K562 (cell line): ENCODE measurements around the gene ATP5MC3. TPM values are rescaled to one million over a fixed set of nuclear protein-coding genes. Genes with fewer than 3 reads are reported as not detected.
A peak's percentile ranks its signal among the peaks of the same experiment; 100 is the strongest.

ENCODE experiments used
- ATAC-seq: fragments of 200-7000 bp; cut with Tn5 transposase; 3 replicates; pipeline ENCODE4 v1.9.1; 2020; ENCODE audit warnings: moderate library complexity
- BruUV-seq: library from RNA; stranded (reverse); fragments of 400-500 nt; replicated peaks from 2 replicates; lab custom pipeline; 2021; lab: Mats Ljungman, UMichigan
- CTCF ChIA-PET: fragments of 300-600 bp; formaldehyde crosslinking; extraction: SDS; loops from one replicate; lab custom pipeline; 2021; ENCODE audit warnings: low intra/inter-chr PET ratio; lab: Yijun Ruan, JAX
- POLR2A ChIA-PET: fragments of 300-600, 350-650 bp; sonication (Branson Sonifier 250); formaldehyde crosslinking; extraction: SDS; loops from one replicate; lab custom pipeline; 2021; ENCODE audit warnings: antibody characterized with exemption, inconsistent platforms; lab: Yijun Ruan, JAX
- DNase-seq, 4 experiments: peaks; one replicate each; pipeline versions ENCODE4 v3.0.0 to v3.0.0-alpha.2; 2011 to 2018; ENCODE audit warnings: low spot score in 3 of 4, mixed read lengths in 3 of 4; ENCODE audit errors: extremely low read depth in 1 of 4
- FAIRE-seq: peaks from 2 replicates; lab custom pipeline; 2011; peaks lifted over from hg19 to GRCh38; lab: Jason Lieb, UNC
- H2AFZ ChIP-seq: 2 replicates; pipeline ENCODE4 v1.6.0; 2011; ENCODE audit warnings: low read depth, low read length, control low read depth, inconsistent platforms
- H3K27ac ChIP-seq: fragments of 200-600 bp; 3 replicates; pipeline ENCODE4 v1.8.0; 2011; ENCODE audit warnings: low read depth, mild to moderate bottlenecking, control low read depth, inconsistent platforms, low read length, moderate library complexity, mixed read lengths; ENCODE audit errors: extremely low read depth
- H3K27me3 ChIP-seq, 2 experiments: fragments of 300-600 bp in 1 of 2; 2 replicates in 1 of 2; 3 replicates in 1 of 2; pipeline versions ENCODE4 v1.6.0 to v1.8.0; 2011; ENCODE audit warnings: inconsistent platforms in 2 of 2, low read length in 2 of 2, mild to moderate bottlenecking in 1 of 2, mixed read lengths in 1 of 2, moderate library complexity in 1 of 2; ENCODE audit not compliant: control insufficient read depth in 2 of 2, insufficient read depth in 2 of 2
- H3K36me3 ChIP-seq: fragments of 300-600 bp; 3 replicates; pipeline ENCODE4 v1.8.0; 2011; ENCODE audit warnings: mild to moderate bottlenecking, low read length, inconsistent platforms; ENCODE audit not compliant: control insufficient read depth, insufficient read depth
- H3K4me1 ChIP-seq, 2 experiments: fragments of 200-600 bp in 1 of 2; replicated peaks in 1 of 2; 2 replicates in 1 of 2; 3 replicates in 1 of 2; pipeline versions ENCODE4 v1.5.1 to v1.8.0; 2011; ENCODE audit warnings: inconsistent platforms in 2 of 2, low read length in 2 of 2, mild to moderate bottlenecking in 1 of 2, mixed read lengths in 1 of 2, moderate library complexity in 1 of 2; ENCODE audit not compliant: control insufficient read depth in 2 of 2, insufficient read depth in 2 of 2
- H3K4me2 ChIP-seq: 2 replicates; pipeline ENCODE4 v1.6.1; 2011; ENCODE audit warnings: low read length, control low read depth, inconsistent platforms, mixed read lengths; ENCODE audit not compliant: insufficient read depth
- H3K4me3 ChIP-seq: fragments of 200-600 bp; sonication (generic), shearing (Covaris generic); 2 replicates; pipeline ENCODE4 v1.5.1; 2016; ENCODE audit warnings: control low read depth, inconsistent platforms
- H3K79me2 ChIP-seq: fragments of 200-600 bp; 3 replicates; pipeline ENCODE4 v1.8.0; 2011; ENCODE audit warnings: low read length, inconsistent platforms; ENCODE audit not compliant: control insufficient read depth, insufficient read depth
- H3K9ac ChIP-seq, 2 experiments: 2 replicates each; pipeline versions ENCODE4 v1.6.0 to v1.6.1; 2011; ENCODE audit warnings: low read depth in 2 of 2, low read length in 2 of 2, control low read depth in 1 of 2, inconsistent platforms in 1 of 2, mild to moderate bottlenecking in 1 of 2, mixed read lengths in 1 of 2; ENCODE audit not compliant: insufficient read depth in 1 of 2
- H3K9me1 ChIP-seq: one replicate; pipeline ENCODE4 v1.6.0; 2011; ENCODE audit warnings: inconsistent platforms, mild to moderate bottlenecking, low read length, moderate library complexity; ENCODE audit not compliant: control insufficient read depth, insufficient read depth
- H3K9me3 ChIP-seq: replicated peaks from 2 replicates; pipeline ENCODE4 v1.5.1; 2011; ENCODE audit warnings: low read depth, low read length, inconsistent platforms; ENCODE audit not compliant: control insufficient read depth, insufficient read depth
- H4K20me1 ChIP-seq: replicated peaks from 2 replicates; pipeline ENCODE4 v1.6.1; 2011; ENCODE audit warnings: low read length, inconsistent platforms, mixed read lengths; ENCODE audit not compliant: control insufficient read depth, insufficient read depth
- BRD4 ChIP-seq: fragments of 200-600 bp; sonication (generic); IDR thresholded peaks from 2 replicates; pipeline ENCODE4 v1.6.1; 2017; ENCODE audit warnings: inconsistent platforms
- BRD9 ChIP-seq: fragments of 450-650 bp; IDR thresholded peaks from 2 replicates; pipeline ENCODE4 v1.6.1; 2018; ENCODE audit warnings: low read depth; ENCODE audit not compliant: partially characterized antibody
- DNMT1 ChIP-seq: fragments of 450-650 bp; IDR thresholded peaks from 2 replicates; pipeline ENCODE4 v1.6.1; 2016; ENCODE audit warnings: antibody characterized with exemption, mild to moderate bottlenecking
- ERF ChIP-seq: fragments of 450-650 bp; formaldehyde crosslinking; IDR thresholded peaks from 2 replicates; pipeline ENCODE4 v1.4.0; 2020; ENCODE audit warnings: mild to moderate bottlenecking, mixed read lengths
- HDAC1 ChIP-seq, 2 experiments: fragments of 450-650 bp; IDR thresholded peaks; 2 replicates each; pipeline ENCODE4 v1.6.1; 2016 to 2017; ENCODE audit warnings: inconsistent platforms in 1 of 2, mild to moderate bottlenecking in 1 of 2, moderate library complexity in 1 of 2
- HNRNPLL ChIP-seq: fragments of 200-400 bp; formaldehyde crosslinking; IDR thresholded peaks from 2 replicates; pipeline ENCODE4 v1.6.1; 2017; ENCODE audit warnings: low read length, low read depth, mild to moderate bottlenecking; ENCODE audit not compliant: poor library complexity, severe bottlenecking
- MIER1 ChIP-seq: fragments of 450-650 bp; IDR thresholded peaks from 2 replicates; pipeline ENCODE4 v1.6.1; 2016; ENCODE audit warnings: antibody characterized with exemption, mild to moderate bottlenecking, low read depth
- NR0B1 ChIP-seq: fragments of 450-650 bp; IDR thresholded peaks from one replicate; pipeline ENCODE4 v1.6.1; 2018; ENCODE audit warnings: mild to moderate bottlenecking, moderate library complexity; ENCODE audit not compliant: partially characterized antibody
- POLR2AphosphoS5 ChIP-seq: IDR thresholded peaks from 2 replicates; pipeline ENCODE4 v1.6.1; 2011; ENCODE audit warnings: mild to moderate bottlenecking, low read depth, low read length, moderate library complexity; ENCODE audit not compliant: control insufficient read depth, insufficient read depth
- PTTG1 ChIP-seq: fragments of 450-650 bp; IDR thresholded peaks from 2 replicates; pipeline ENCODE4 v1.6.1; 2016; ENCODE audit warnings: low read depth, mild to moderate bottlenecking, missing genetic modification characterization, missing compliant biosample characterization
- SOX6 ChIP-seq: fragments of 450-650 bp; IDR thresholded peaks from 2 replicates; pipeline ENCODE4 v1.6.1; 2014; ENCODE audit warnings: mild to moderate bottlenecking
- STAT5A ChIP-seq: IDR thresholded peaks from 2 replicates; pipeline ENCODE4 v1.6.1; 2012; ENCODE audit warnings: low read length, inconsistent platforms, borderline replicate concordance
- THRB ChIP-seq: fragments of 450-650 bp; formaldehyde crosslinking; conservative IDR thresholded peaks from 2 replicates; pipeline ENCODE4 v1.4.0; 2022; ENCODE audit warnings: mild to moderate bottlenecking, missing genetic modification characterization
- VEZF1 ChIP-seq: fragments of 200-800 bp; sonication (Bioruptor generic); IDR thresholded peaks from 2 replicates; pipeline ENCODE4 v1.6.1; 2017; ENCODE audit warnings: missing genetic modification characterization, missing compliant biosample characterization
- YY1 ChIP-seq, 3 experiments: IDR thresholded peaks; 2 replicates each; pipeline ENCODE4 v1.6.1; 2011; ENCODE audit warnings: low read length in 2 of 3, mild to moderate bottlenecking in 2 of 3, moderate library complexity in 2 of 3, borderline replicate concordance in 1 of 3, control low read depth in 1 of 3, low read depth in 1 of 3; ENCODE audit not compliant: insufficient read depth in 3 of 3, insufficient replicate concordance in 2 of 3, control insufficient read depth in 1 of 3, insufficient read length in 1 of 3; ENCODE audit errors: extremely low read depth in 1 of 3
- ZNF408 ChIP-seq: fragments of 250-450 bp; sonication (Bioruptor Pico); IDR thresholded peaks from 2 replicates; pipeline ENCODE4 v1.4.0; 2020; ENCODE audit warnings: low read depth, mild to moderate bottlenecking, moderate library complexity
- ZSCAN29 ChIP-seq: fragments of 450-650 bp; IDR thresholded peaks from 2 replicates; pipeline ENCODE4 v1.6.1; 2017
- WGBS: fragments of 100-300 bp; shearing (Covaris generic); methylation state at CpG from one replicate; pipeline ENCODE4 v1.1.6; 2016; ENCODE audit warnings: low coverage, mixed read lengths; ENCODE audit not compliant: insufficient coverage; ENCODE audit errors: missing lambda C conversion rate; 5-methylcytosine and 5-hydroxymethylcytosine counted together
- in situ Hi-C: fragments of 300-500 bp; cut with MboI; formaldehyde crosslinking; loops from 4 replicates; pipeline ENCODE4 v1.15.0; 2018; ENCODE audit warnings: inconsistent platforms, mixed read lengths
- intact Hi-C: fragments of 100-400 bp; cut with micrococcal nuclease; formaldehyde crosslinking; loops from 2 replicates; pipeline ENCODE4 v1.14.2; 2022
- polyA plus RNA-seq, 8 experiments: library from polyadenylated mRNA; depleted of rRNA in 4 of 8; stranded (reverse) in 5 of 8; unstranded in 3 of 8; fragments of >200 nt; fragmentation: Nextera tagmentation in 2 of 8; fragmentation: Illumina TruSeq in 1 of 8; extraction: Ambion mirVana in 2 of 8; extraction: Trizol in 1 of 8; gene quantifications; 2 replicates each; pipeline versions ENCODE4 v1.2.1 to v1.2.3, GENCODE V29; 2011 to 2014; ENCODE audit warnings: inconsistent platforms in 1 of 8, missing spikeins in 1 of 8
- total RNA-seq, 7 experiments: library from RNA; depleted of rRNA in 6 of 7; stranded (reverse); fragments of >200 nt in 6 of 7; fragmentation: Illumina TruSeq in 2 of 7; extraction: Trizol in 2 of 7; gene quantifications; 2 replicates each; pipeline versions ENCODE4 v1.2.1 to v1.2.3, GENCODE V29; 2011 to 2021; ENCODE audit warnings: low replicate concordance in 1 of 7

The ATP5MC3 gene
- total and polyA plus RNA-seq, 9 of the 15 experiments (the other 6 are each of a cell fraction or from before 2014, with no cell fraction given), result 423 to 2,565 (median 1,012) TPM

- TF ChIP-seq NR0B1, result no peak
- TF ChIP-seq THRB, result peak; percentile 48; the same call in 1 of the 2 replicates
- 0 out of 2 replicates have a peak, but pooled peaks have one; percentile 33 for TF ChIP-seq PTTG1 (tag)
- 0 out of 2 replicates have a peak, but pooled peaks have one; percentile 73 for TF ChIP-seq DNMT1
Observed at GRCh38 chr2:175181877-175182308, 383 bp upstream of the ATP5MC3 start (continued).

GRCh38 chr2:175180701-175181103 is 808 bp downstream of the ATP5MC3 start:
- H3K27ac ChIP-seq, result peak overlapping the region; percentile 98
- peaks cover 58% of the 10 kb centered on the region for H3K79me2 ChIP-seq
- peaks cover 56% of the 10 kb centered on the region for H3K36me3 ChIP-seq
- H2AFZ ChIP-seq, result peak overlapping the region; percentile 98
- CTCF ChIA-PET, result no interaction called here
- ATAC-seq (peak; percentile 91), DNase-seq (peak in 3 of 4 experiments; percentile 47 to 84 (median 74)), FAIRE-seq (peak; percentile 81)
- peaks cover 9 to 23% of the 10 kb centered on the region in 2 experiments for H3K4me1 ChIP-seq
- 1% methylated on average over 10 of the region's 10 CpGs for WGBS
- no TSS peak for BruUV-seq
- H3K9me1 ChIP-seq, result no peaks in the 10 kb centered on the region
- intact Hi-C loops, result loop anchor here (1.0 kb wide), 1 partner anchor 12 kb away; the partner anchor contains the start of gene ATF2
- peak overlapping the region; percentile 99 to 100 for H3K9ac ChIP-seq
- H3K4me3 ChIP-seq, result peak overlapping the region; percentile 95
- no peaks in the 10 kb centered on the region for H3K27me3 ChIP-seq
- H3K9me3 ChIP-seq, result peaks cover 6% of the 10 kb centered on the region
- peaks cover 9% of the 10 kb centered on the region for H4K20me1 ChIP-seq
- in situ Hi-C loops, result no loop called here
- POLR2A ChIA-PET, result interaction anchor here (1.5 to 4.4 kb wide), 2 partner anchors 9 to 12 kb away, joined by 10 to 42 read pairs; partner anchors contain the start of gene ATF2
- peak overlapping the region; percentile 99 for H3K4me2 ChIP-seq
- TF ChIP-seq SOX6 (peak; percentile 28; the same call in 1 of the 2 replicates), HNRNPLL (no peak), POLR2AphosphoS5 (peak; percentile 84), HDAC1 (IDR thresholded peaks at IDR 0.05) (peak in 1 of 2 experiments; percentile 64; a peak in 1 of 4 replicates), ZSCAN29 (0 out of 2 replicates have a peak, but pooled peaks have one; percentile 10), BRD9 (peak; percentile 92), STAT5A (no peak), ERF (no peak), VEZF1 (CRISPR knock-in tag) (peak; percentile 73), ZNF408 (CRISPR knock-in tag) (no peak), MIER1 (no peak), YY1 (IDR thresholded peaks at IDR 0.05; ENCODE audit: borderline replicate concordance in 1 of 3, control insufficient read depth in 1 of 3, extremely low read depth in 1 of 3, insufficient read depth in 3 of 3, insufficient read length in 1 of 3, insufficient replicate concordance in 2 of 3, low read depth in 1 of 3, low read length in 2 of 3) (peak in 1 of 3 experiments; percentile 52), BRD4 (peak; percentile 89; the same call in 1 of the 2 replicates)
